ENCODE results near the gene SHKBP1.
A peak's percentile ranks its signal among the peaks of the same experiment; 100 is the strongest.

The SHKBP1 gene

DNA sequence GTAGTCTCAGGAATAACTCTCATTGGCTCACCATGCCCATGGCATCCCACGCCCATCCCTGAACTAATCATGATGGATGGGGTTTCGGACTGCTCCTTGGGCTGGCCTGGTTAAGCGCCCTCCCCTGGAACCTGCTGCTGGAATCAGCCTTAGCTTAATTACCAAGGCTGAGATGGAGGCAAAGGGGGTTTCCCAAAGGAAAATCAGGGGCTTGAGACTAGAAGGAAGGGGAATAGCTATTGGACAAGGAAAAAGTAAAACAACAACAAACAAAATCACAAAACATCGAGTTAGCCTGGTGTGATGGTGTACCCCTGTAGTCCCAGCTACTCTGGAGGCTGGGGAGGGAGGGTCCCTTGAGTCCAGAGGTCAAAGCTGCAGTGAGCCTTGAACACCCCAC, 25.7 kb upstream of the SHKBP1 start:
- DNase-seq (ENCODE audit: insufficient read length, low spot score) (no peak), FAIRE-seq (no peak)
- TF ChIP-seq, protein P1, sequence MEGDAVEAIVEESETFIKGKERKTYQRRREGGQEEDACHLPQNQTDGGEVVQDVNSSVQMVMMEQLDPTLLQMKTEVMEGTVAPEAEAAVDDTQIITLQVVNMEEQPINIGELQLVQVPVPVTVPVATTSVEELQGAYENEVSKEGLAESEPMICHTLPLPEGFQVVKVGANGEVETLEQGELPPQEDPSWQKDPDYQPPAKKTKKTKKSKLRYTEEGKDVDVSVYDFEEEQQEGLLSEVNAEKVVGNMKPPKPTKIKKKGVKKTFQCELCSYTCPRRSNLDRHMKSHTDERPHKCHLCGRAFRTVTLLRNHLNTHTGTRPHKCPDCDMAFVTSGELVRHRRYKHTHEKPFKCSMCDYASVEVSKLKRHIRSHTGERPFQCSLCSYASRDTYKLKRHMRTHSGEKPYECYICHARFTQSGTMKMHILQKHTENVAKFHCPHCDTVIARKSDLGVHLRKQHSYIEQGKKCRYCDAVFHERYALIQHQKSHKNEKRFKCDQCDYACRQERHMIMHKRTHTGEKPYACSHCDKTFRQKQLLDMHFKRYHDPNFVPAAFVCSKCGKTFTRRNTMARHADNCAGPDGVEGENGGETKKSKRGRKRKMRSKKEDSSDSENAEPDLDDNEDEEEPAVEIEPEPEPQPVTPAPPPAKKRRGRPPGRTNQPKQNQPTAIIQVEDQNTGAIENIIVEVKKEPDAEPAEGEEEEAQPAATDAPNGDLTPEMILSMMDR (IDR thresholded peaks at IDR 0.05; ENCODE audit: insufficient read depth, missing control alignments) = no peak

DNA sequence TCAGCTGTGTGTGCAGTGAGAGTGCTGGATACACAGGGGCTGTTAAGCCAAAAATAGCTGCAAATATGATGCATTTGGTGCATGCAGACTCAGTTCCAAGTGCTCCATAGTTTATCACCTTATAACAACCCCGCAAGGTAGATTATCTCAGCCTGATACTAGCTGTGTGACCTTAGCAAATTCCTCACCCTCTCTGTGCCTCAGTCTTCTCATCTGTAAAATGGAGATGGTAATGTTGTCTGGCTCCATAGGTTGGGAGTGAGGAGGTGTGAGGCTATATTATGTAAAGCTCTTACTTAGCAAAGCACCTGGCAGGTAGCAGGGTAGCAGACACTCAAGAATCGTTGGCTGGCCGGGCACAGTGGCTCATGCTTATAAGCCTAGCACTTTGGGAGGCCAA, 23.8 kb upstream of the SHKBP1 start:
- FAIRE-seq (no peak), DNase-seq (ENCODE audit: insufficient read length, low spot score) (no peak)
- TF ChIP-seq, protein P1 (IDR thresholded peaks at IDR 0.05; ENCODE audit: insufficient read depth, missing control alignments) = no peak

DNA sequence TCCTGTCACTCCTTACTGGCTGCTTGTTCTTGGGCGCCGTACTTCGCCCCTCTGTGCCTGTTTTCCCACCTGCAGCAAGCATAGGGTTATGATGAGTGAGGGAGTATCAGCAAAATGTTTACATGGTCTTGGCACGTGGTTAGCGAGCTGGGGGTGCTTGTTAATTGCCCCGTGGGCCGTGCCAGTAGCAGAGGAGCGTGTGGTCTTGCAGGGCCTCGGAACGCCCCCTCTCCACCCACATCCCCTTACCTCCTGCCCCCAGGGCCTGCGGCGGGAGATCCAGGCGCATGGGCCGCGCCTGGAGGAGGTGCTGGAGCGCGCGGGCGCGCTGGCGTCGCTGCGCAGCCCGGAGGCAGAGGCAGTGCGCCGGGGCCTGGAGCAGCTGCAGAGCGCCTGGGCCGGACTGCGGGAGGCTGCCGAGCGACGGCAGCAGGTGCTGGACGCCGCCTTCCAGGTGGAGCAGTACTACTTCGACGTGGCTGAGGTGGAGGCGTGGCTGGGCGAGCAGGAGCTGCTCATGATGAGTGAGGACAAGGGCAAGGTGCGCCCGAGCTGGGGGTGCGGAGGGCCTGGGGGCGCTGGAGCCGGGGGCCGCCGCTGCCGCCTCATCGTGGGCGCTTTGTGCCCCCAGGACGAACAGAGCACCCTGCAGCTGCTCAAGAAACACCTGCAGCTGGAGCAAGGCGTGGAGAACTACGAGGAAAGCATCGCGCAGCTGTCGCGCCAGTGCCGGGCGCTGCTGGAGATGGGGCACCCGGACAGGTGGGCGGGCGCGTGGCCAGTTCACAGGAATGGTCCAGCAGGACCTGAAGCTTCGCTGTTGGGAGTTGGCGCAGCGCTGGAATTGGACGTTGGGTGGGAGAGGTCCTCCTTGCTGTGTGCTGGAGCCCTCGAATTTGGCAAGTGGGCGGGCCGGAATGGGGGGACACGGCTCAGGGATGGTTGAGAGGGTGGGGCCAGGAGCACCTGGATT, 22.5 kb upstream of the SHKBP1 start:
- TF ChIP-seq, protein P1 (IDR thresholded peaks at IDR 0.05; ENCODE audit: insufficient read depth, missing control alignments) = no peak
- FAIRE-seq (no peak), DNase-seq (ENCODE audit: insufficient read length, low spot score) (peak; percentile 1)

DNA sequence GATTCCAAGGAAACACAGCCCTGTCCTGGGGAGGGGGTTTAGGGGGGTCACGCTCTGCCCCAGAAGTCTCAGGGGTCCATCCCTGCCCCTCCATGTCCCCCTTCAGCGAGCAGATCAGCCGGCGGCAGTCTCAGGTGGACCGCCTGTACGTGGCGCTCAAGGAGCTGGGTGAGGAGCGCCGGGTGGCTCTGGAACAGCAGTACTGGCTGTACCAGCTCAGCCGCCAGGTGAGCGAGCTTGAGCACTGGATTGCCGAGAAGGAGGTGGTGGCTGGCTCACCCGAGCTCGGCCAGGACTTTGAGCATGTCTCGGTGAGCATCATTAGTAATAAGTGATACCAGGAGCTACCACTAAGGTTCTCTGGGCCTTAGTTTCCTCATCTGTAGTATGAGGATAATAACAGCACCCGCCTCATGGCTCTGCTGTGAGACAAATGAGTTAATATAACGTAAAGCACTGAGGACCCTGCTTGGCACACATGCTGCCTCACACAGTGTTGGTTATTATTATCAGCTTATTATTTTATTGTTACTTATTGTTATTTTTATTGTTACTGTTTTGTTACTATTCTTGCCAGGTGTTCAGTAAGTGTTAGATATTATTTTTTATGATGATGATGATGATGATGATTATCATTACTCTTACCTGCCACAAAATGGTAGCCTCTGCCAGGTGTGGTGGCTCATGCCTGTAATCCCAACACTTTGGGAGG, 20.5 kb upstream of the SHKBP1 start:
- no peak for FAIRE-seq
- no peak for DNase-seq (ENCODE audit: insufficient read length, low spot score)
- TF ChIP-seq, protein P1 (IDR thresholded peaks at IDR 0.05; ENCODE audit: insufficient read depth, missing control alignments) = no peak

DNA sequence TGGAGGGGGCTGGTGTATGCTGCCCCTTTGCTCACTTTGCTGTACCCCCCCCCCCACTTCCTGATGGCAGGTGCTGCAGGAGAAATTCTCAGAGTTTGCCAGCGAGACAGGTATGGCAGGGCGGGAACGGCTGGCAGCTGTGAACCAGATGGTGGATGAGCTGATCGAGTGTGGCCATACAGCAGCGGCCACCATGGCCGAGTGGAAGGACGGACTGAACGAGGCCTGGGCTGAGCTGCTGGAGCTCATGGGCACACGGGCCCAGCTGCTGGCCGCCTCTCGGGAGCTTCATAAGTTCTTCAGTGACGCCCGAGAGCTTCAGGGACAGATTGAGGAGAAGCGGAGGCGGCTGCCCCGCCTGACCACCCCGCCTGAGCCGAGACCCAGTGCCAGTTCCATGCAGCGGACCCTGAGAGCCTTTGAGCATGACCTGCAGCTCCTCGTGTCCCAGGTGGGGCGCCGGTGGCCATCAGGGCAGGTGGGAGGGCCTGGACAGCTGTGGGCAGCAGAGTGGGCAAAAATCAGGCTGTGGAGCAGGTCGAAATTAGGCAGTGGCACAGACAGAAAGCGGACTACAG, 19.6 kb upstream of the SHKBP1 start:
- DNase-seq (ENCODE audit: insufficient read length, low spot score) = no peak
- TF ChIP-seq, protein P1 (IDR thresholded peaks at IDR 0.05; ENCODE audit: insufficient read depth, missing control alignments) = no peak
- FAIRE-seq = no peak

DNA sequence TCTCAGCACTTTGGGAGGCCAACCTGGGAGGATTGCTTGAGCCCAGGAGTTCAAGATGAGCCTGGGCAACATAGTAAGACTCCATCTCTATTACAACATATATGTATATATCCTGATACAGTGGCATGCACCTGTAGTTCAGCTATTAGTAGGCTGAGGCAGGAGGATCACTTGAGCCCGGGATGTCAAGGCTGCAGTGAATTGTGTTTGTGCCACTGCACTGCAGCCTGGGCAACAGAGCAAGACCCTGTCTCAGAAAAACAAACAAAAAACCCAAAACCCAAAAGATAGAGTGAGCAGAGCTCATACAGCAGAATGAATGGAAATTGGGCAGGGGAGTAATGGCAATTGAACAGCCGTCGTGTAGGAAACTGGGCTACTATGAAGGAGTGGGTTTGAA, 17.3 kb upstream of the SHKBP1 start:
- FAIRE-seq = no peak
- TF ChIP-seq, protein P1 (IDR thresholded peaks at IDR 0.05; ENCODE audit: insufficient read depth, missing control alignments) = no peak
- no peak for DNase-seq (ENCODE audit: insufficient read length, low spot score)

All from D721Med (cell line).